GM23338 (cell line): Measurements from ENCODE around the gene APLN.

ENCODE experiments used
- CREB1 ChIP-seq: fragments of 250-450 bp; sonication (Bioruptor Pico); IDR thresholded peaks from 2 replicates; pipeline ENCODE4 v1.5.0; 2020; ENCODE audit warnings: low read depth, mild to moderate bottlenecking, moderate library complexity
- CTCF ChIP-seq, 2 experiments: fragments of 200-600 bp in 1 of 2; sonication (generic) in 1 of 2; conservative IDR thresholded peaks; 2 replicates each; pipeline versions ENCODE4 v1.5.1 to v1.6.1; 2016 to 2017; ENCODE audit warnings: antibody characterized with exemption in 2 of 2, low read depth in 2 of 2, mild to moderate bottlenecking in 2 of 2, moderate library complexity in 1 of 2
- EZH2 ChIP-seq: fragments of 200-600 bp; sonication (generic); IDR thresholded peaks from one replicate; pipeline ENCODE4 v1.8.0; 2017; ENCODE audit warnings: antibody characterized with exemption, mild to moderate bottlenecking, low read depth; ENCODE audit not compliant: unreplicated experiment
- EZH2phosphoT487 ChIP-seq: fragments of 200-600 bp; sonication (generic); IDR thresholded peaks from one replicate; pipeline ENCODE4 v1.8.1; 2018; ENCODE audit warnings: antibody characterized with exemption; ENCODE audit not compliant: unreplicated experiment
- JUNB ChIP-seq: IDR thresholded peaks from one replicate; pipeline ENCODE4 v1.6.1; 2016; ENCODE audit warnings: antibody characterized with exemption; ENCODE audit not compliant: unreplicated experiment
- NANOG ChIP-seq: IDR thresholded peaks from 2 replicates; pipeline ENCODE4 v1.6.1; 2016; ENCODE audit warnings: antibody characterized with exemption, borderline replicate concordance
- POLR2AphosphoS5 ChIP-seq: IDR thresholded peaks from 2 replicates; pipeline ENCODE4 v1.6.1; 2016; ENCODE audit warnings: antibody characterized with exemption, low read depth
- ZNF114 ChIP-seq: fragments of 250-450 bp; sonication (Bioruptor Pico); IDR thresholded peaks from 2 replicates; pipeline ENCODE4 v1.5.0; 2020; ENCODE audit warnings: mild to moderate bottlenecking, moderate library complexity
- ZNF331 ChIP-seq: fragments of 250-450 bp; sonication (Bioruptor Pico); IDR thresholded peaks from 2 replicates; pipeline ENCODE4 v1.5.0; 2020; ENCODE audit warnings: low read depth, mild to moderate bottlenecking, moderate library complexity
- ZNF462 ChIP-seq: fragments of 250-450 bp; sonication (Bioruptor Pico); IDR thresholded peaks from 2 replicates; pipeline ENCODE4 v1.5.0; 2020; ENCODE audit warnings: mild to moderate bottlenecking, moderate library complexity
- TF ChIP-seq, protein P1 (sequence below): IDR thresholded peaks from one replicate; pipeline ENCODE4 v1.6.1; 2018; ENCODE audit warnings: antibody characterized with exemption; ENCODE audit not compliant: unreplicated experiment
- TF ChIP-seq, protein P2 (sequence below): IDR thresholded peaks from 2 replicates; pipeline ENCODE4 v1.6.1; 2016; ENCODE audit warnings: antibody characterized with exemption

- TF ChIP-seq CTCF (conservative IDR thresholded peaks at IDR 0.05; ENCODE audit: low read depth in 2 of 2) (no peak), JUNB (no peak), NANOG (no peak), EZH2phosphoT487 (no peak), EZH2 (no peak), POLR2AphosphoS5 (no peak), ZNF114 (CRISPR knock-in tag) (no peak), CREB1 (CRISPR knock-in tag) (no peak), ZNF331 (CRISPR knock-in tag) (no peak), ZNF462 (no peak)
- TF ChIP-seq, protein P1, sequence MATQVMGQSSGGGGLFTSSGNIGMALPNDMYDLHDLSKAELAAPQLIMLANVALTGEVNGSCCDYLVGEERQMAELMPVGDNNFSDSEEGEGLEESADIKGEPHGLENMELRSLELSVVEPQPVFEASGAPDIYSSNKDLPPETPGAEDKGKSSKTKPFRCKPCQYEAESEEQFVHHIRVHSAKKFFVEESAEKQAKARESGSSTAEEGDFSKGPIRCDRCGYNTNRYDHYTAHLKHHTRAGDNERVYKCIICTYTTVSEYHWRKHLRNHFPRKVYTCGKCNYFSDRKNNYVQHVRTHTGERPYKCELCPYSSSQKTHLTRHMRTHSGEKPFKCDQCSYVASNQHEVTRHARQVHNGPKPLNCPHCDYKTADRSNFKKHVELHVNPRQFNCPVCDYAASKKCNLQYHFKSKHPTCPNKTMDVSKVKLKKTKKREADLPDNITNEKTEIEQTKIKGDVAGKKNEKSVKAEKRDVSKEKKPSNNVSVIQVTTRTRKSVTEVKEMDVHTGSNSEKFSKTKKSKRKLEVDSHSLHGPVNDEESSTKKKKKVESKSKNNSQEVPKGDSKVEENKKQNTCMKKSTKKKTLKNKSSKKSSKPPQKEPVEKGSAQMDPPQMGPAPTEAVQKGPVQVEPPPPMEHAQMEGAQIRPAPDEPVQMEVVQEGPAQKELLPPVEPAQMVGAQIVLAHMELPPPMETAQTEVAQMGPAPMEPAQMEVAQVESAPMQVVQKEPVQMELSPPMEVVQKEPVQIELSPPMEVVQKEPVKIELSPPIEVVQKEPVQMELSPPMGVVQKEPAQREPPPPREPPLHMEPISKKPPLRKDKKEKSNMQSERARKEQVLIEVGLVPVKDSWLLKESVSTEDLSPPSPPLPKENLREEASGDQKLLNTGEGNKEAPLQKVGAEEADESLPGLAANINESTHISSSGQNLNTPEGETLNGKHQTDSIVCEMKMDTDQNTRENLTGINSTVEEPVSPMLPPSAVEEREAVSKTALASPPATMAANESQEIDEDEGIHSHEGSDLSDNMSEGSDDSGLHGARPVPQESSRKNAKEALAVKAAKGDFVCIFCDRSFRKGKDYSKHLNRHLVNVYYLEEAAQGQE: no peak
- TF ChIP-seq, protein P2, sequence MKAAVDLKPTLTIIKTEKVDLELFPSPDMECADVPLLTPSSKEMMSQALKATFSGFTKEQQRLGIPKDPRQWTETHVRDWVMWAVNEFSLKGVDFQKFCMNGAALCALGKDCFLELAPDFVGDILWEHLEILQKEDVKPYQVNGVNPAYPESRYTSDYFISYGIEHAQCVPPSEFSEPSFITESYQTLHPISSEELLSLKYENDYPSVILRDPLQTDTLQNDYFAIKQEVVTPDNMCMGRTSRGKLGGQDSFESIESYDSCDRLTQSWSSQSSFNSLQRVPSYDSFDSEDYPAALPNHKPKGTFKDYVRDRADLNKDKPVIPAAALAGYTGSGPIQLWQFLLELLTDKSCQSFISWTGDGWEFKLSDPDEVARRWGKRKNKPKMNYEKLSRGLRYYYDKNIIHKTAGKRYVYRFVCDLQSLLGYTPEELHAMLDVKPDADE: no peak
Observed at GRCh38 chrX:129659141-129659540, 4.4 kb upstream of the APLN start.
